ENCODE measurements around the gene PITPNC1. TPM values are rescaled to one million over a fixed set of nuclear protein-coding genes. Genes with fewer than 3 reads are reported as not detected.

PITPNC1 gene
- total RNA-seq, 1 experiment from 2014 or later = 20.8 TPM

DNA sequence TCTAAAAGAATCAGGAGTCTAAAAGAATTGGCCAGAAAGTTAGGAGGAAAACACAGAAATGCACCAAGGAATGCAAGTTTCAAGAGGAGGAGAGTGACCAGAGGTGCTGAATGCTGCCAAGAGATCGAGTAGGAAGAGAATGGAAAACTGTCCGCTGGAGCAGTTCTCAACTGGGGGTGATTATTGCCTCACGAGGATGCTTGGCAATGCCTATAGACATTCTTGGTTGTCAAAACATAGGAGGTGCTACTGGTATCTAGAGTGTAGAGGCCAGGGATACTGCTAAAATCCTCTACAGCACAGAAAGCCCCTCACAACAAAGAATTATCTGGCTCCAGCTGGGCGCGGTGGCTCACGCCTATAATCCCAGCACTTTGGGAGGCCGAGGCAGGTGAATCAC lies 258.6 kb downstream of the PITPNC1 start:
- Histone ChIP-seq H3K27me3 (ENCODE audit: control insufficient read depth, insufficient read depth, low read length) (no peaks in the 10 kb centered on the region), H3K27ac (ENCODE audit: low read length) (no peak overlapping the region), H3K4me1 (ENCODE audit: control insufficient read depth, insufficient read depth, low read length) (no peaks in the 10 kb centered on the region), H3K4me3 (ENCODE audit: low read depth in 2 of 2, low read length in 2 of 2) (no peak overlapping the region), H3K36me3 (ENCODE audit: control insufficient read depth, insufficient read depth, low read length) (no peaks in the 10 kb centered on the region), H3K9me3 (ENCODE audit: control insufficient read depth, insufficient read depth, low read depth, low read length) (no peaks in the 10 kb centered on the region)
- ChIA-PET POLR2A (no interaction called here), CTCF (no interaction called here)
- no TSS peak for BruUV-seq (replicated peaks)
- no peak for DNase-seq (ENCODE audit: low read depth, low spot score)
- no peak for ATAC-seq
- intact Hi-C loops (cut with micrococcal nuclease; ENCODE audit: unreplicated experiment) (no loop called here), in situ Hi-C loops (cut with HindIII; ENCODE audit: low pct_unique_long_range_greater_than_20kb, low sequenced_read_pairs) (no loop called here)
- TF ChIP-seq, protein P1, sequence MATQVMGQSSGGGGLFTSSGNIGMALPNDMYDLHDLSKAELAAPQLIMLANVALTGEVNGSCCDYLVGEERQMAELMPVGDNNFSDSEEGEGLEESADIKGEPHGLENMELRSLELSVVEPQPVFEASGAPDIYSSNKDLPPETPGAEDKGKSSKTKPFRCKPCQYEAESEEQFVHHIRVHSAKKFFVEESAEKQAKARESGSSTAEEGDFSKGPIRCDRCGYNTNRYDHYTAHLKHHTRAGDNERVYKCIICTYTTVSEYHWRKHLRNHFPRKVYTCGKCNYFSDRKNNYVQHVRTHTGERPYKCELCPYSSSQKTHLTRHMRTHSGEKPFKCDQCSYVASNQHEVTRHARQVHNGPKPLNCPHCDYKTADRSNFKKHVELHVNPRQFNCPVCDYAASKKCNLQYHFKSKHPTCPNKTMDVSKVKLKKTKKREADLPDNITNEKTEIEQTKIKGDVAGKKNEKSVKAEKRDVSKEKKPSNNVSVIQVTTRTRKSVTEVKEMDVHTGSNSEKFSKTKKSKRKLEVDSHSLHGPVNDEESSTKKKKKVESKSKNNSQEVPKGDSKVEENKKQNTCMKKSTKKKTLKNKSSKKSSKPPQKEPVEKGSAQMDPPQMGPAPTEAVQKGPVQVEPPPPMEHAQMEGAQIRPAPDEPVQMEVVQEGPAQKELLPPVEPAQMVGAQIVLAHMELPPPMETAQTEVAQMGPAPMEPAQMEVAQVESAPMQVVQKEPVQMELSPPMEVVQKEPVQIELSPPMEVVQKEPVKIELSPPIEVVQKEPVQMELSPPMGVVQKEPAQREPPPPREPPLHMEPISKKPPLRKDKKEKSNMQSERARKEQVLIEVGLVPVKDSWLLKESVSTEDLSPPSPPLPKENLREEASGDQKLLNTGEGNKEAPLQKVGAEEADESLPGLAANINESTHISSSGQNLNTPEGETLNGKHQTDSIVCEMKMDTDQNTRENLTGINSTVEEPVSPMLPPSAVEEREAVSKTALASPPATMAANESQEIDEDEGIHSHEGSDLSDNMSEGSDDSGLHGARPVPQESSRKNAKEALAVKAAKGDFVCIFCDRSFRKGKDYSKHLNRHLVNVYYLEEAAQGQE (IDR thresholded peaks at IDR 0.05; ENCODE audit: insufficient read depth in 1 of 2, low read depth in 2 of 2, low read length in 1 of 2) = no peak
- TF ChIP-seq SIN3A (IDR thresholded peaks at IDR 0.05; ENCODE audit: borderline replicate concordance, insufficient read depth, low read depth, low read length) = no peak
- TF ChIP-seq TCF7L2 (IDR thresholded peaks at IDR 0.05; ENCODE audit: low read depth, low read length) = no peak
- TF ChIP-seq, protein P2, sequence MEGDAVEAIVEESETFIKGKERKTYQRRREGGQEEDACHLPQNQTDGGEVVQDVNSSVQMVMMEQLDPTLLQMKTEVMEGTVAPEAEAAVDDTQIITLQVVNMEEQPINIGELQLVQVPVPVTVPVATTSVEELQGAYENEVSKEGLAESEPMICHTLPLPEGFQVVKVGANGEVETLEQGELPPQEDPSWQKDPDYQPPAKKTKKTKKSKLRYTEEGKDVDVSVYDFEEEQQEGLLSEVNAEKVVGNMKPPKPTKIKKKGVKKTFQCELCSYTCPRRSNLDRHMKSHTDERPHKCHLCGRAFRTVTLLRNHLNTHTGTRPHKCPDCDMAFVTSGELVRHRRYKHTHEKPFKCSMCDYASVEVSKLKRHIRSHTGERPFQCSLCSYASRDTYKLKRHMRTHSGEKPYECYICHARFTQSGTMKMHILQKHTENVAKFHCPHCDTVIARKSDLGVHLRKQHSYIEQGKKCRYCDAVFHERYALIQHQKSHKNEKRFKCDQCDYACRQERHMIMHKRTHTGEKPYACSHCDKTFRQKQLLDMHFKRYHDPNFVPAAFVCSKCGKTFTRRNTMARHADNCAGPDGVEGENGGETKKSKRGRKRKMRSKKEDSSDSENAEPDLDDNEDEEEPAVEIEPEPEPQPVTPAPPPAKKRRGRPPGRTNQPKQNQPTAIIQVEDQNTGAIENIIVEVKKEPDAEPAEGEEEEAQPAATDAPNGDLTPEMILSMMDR (IDR thresholded peaks at IDR 0.05) = no peak
- no peak for TF ChIP-seq POLR2AphosphoS5 (IDR thresholded peaks at IDR 0.05; ENCODE audit: low read depth, low read length)

DNA sequence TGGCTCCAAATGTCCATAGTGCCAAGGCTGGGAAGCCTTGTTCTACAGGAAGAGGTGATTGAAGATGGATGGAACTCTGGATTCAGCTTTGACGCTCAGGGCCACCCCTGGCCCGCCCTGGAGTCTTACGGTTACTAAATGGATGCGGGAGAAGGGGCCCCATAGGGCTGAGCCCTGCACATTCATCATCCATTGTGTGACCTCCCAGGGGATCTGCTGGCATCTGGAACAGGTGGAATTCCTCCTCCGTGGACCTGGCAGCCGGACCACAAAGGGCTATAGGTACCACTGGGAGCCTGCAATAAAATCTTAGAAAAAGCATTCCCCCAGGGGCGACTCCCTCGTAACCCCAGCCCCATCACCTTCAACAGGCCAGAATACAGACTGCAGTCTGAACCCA lies 259.2 kb downstream of the PITPNC1 start:
- H3K36me3 ChIP-seq (ENCODE audit: control insufficient read depth, insufficient read depth, low read length) = no peaks in the 10 kb centered on the region
- no peak for DNase-seq (ENCODE audit: low read depth, low spot score)
- no peak overlapping the region for H3K27ac ChIP-seq (ENCODE audit: low read length)
- BruUV-seq (replicated peaks) = no TSS peak
- POLR2A ChIA-PET = interaction anchor here (0.6 kb wide), 1 partner anchor 353 kb away, joined by 3 read pairs; no protein-coding TSS in a partner anchor
- CTCF ChIA-PET = no interaction called here
- H3K9me3 ChIP-seq (ENCODE audit: control insufficient read depth, insufficient read depth, low read depth, low read length) = no peaks in the 10 kb centered on the region
- no peak overlapping the region for H3K4me3 ChIP-seq (ENCODE audit: low read depth in 2 of 2, low read length in 2 of 2)
- ATAC-seq = no peak
- intact Hi-C loops (cut with micrococcal nuclease; ENCODE audit: unreplicated experiment) = no loop called here
- no peaks in the 10 kb centered on the region for H3K27me3 ChIP-seq (ENCODE audit: control insufficient read depth, insufficient read depth, low read length)
- TF ChIP-seq, protein P2 (IDR thresholded peaks at IDR 0.05) = no peak
- TF ChIP-seq POLR2AphosphoS5 (IDR thresholded peaks at IDR 0.05; ENCODE audit: low read depth, low read length) (no peak), SIN3A (IDR thresholded peaks at IDR 0.05; ENCODE audit: borderline replicate concordance, insufficient read depth, low read depth, low read length) (no peak), TCF7L2 (IDR thresholded peaks at IDR 0.05; ENCODE audit: low read depth, low read length) (no peak)
- TF ChIP-seq, protein P1 (IDR thresholded peaks at IDR 0.05; ENCODE audit: insufficient read depth in 1 of 2, low read depth in 2 of 2, low read length in 1 of 2) = no peak
- in situ Hi-C loops (cut with HindIII; ENCODE audit: low pct_unique_long_range_greater_than_20kb, low sequenced_read_pairs) = no loop called here
- no peaks in the 10 kb centered on the region for H3K4me1 ChIP-seq (ENCODE audit: control insufficient read depth, insufficient read depth, low read length)

Data from Panc1 (cell line).